ENCODE data around the gene PLD6.

Gene PLD6

GRCh38 chr17:17165666-17166308, 40.3 kb downstream of the PLD6 start:
- Histone ChIP-seq H3K4me3 (ENCODE audit: low read depth in 1 of 2, low read length in 1 of 2) (no peak overlapping the region), H3K27me3 (no peaks in the 10 kb centered on the region), H3K4me1 (ENCODE audit: control insufficient read depth in 1 of 2, insufficient read depth in 1 of 2, low read depth in 1 of 2, low read length in 1 of 2) (no peaks in the 10 kb centered on the region), H3K27ac (no peak overlapping the region), H3K36me3 (peaks cover 72% of the 10 kb centered on the region), H3K9me3 (no peaks in the 10 kb centered on the region)
- TF ChIP-seq CTCF (IDR thresholded peaks at IDR 0.05), result no peak

GRCh38 chr17:17164676-17165075, 41.5 kb downstream of the PLD6 start:
- no peak overlapping the region for H3K27ac ChIP-seq
- H3K27me3 ChIP-seq, result no peaks in the 10 kb centered on the region
- TF ChIP-seq CTCF (IDR thresholded peaks at IDR 0.05), result no peak
- no peak overlapping the region for H3K4me3 ChIP-seq (ENCODE audit: low read depth in 1 of 2, low read length in 1 of 2)
- no peaks in the 10 kb centered on the region for H3K9me3 ChIP-seq
- H3K4me1 ChIP-seq (ENCODE audit: control insufficient read depth in 1 of 2, insufficient read depth in 1 of 2, low read depth in 1 of 2, low read length in 1 of 2), result no peaks in the 10 kb centered on the region
- peaks cover 83% of the 10 kb centered on the region for H3K36me3 ChIP-seq

GRCh38 chr17:17164156-17164555, 42.0 kb downstream of the PLD6 start:
- H3K27me3 ChIP-seq, result no peaks in the 10 kb centered on the region
- peaks cover 88% of the 10 kb centered on the region for H3K36me3 ChIP-seq
- H3K4me3 ChIP-seq (ENCODE audit: low read depth in 1 of 2, low read length in 1 of 2), result no peak overlapping the region
- no peaks in the 10 kb centered on the region for H3K9me3 ChIP-seq
- no peak overlapping the region for H3K27ac ChIP-seq
- TF ChIP-seq CTCF (IDR thresholded peaks at IDR 0.05), result no peak
- H3K4me1 ChIP-seq (ENCODE audit: control insufficient read depth in 1 of 2, insufficient read depth in 1 of 2, low read depth in 1 of 2, low read length in 1 of 2), result no peaks in the 10 kb centered on the region

- no peak for TF ChIP-seq CTCF (IDR thresholded peaks at IDR 0.05)
- Histone ChIP-seq H3K4me3 (ENCODE audit: low read depth in 1 of 2, low read length in 1 of 2) (no peak overlapping the region), H3K27ac (no peak overlapping the region), H3K27me3 (no peaks in the 10 kb centered on the region), H3K36me3 (peaks cover 92% of the 10 kb centered on the region), H3K4me1 (ENCODE audit: control insufficient read depth in 1 of 2, insufficient read depth in 1 of 2, low read depth in 1 of 2, low read length in 1 of 2) (no peaks in the 10 kb centered on the region), H3K9me3 (no peaks in the 10 kb centered on the region)
Measured at GRCh38 chr17:17161759-17162158, 44.4 kb downstream of the PLD6 start.

GRCh38 chr17:17161121-17161520, 45.0 kb downstream of the PLD6 start:
- no peak for TF ChIP-seq CTCF (IDR thresholded peaks at IDR 0.05)
- no peak overlapping the region for H3K27ac ChIP-seq
- no peaks in the 10 kb centered on the region for H3K4me1 ChIP-seq (ENCODE audit: control insufficient read depth in 1 of 2, insufficient read depth in 1 of 2, low read depth in 1 of 2, low read length in 1 of 2)
- H3K4me3 ChIP-seq (ENCODE audit: low read depth in 1 of 2, low read length in 1 of 2), result no peak overlapping the region
- peaks cover 92% of the 10 kb centered on the region for H3K36me3 ChIP-seq
- H3K9me3 ChIP-seq, result no peaks in the 10 kb centered on the region
- H3K27me3 ChIP-seq, result no peaks in the 10 kb centered on the region

All from neutrophil (primary cell).